ENCODE results near the gene EBLN1.

GRCh38 chr10:22228167-22228938, 10.5 kb upstream of the EBLN1 start:
- TF ChIP-seq CTCF (IDR thresholded peaks at IDR 0.05; ENCODE audit: low read length) (no peak), EZH2 (optimal IDR thresholded peaks at IDR 0.05; ENCODE audit: low read depth, low read length) (no peak), EZH2phosphoT487 (IDR thresholded peaks at IDR 0.05; ENCODE audit: low read length) (no peak)
